ENCODE data around the gene RGMB. TPM values are rescaled to one million over a fixed set of nuclear protein-coding genes. Genes with fewer than 3 reads are reported as not detected.
"Not testable (repeated sequence)": the region's sequence is repeated elsewhere in the genome, so short reads cannot be mapped to it uniquely, and the experiment has no call there.

Gene RGMB, protein sequence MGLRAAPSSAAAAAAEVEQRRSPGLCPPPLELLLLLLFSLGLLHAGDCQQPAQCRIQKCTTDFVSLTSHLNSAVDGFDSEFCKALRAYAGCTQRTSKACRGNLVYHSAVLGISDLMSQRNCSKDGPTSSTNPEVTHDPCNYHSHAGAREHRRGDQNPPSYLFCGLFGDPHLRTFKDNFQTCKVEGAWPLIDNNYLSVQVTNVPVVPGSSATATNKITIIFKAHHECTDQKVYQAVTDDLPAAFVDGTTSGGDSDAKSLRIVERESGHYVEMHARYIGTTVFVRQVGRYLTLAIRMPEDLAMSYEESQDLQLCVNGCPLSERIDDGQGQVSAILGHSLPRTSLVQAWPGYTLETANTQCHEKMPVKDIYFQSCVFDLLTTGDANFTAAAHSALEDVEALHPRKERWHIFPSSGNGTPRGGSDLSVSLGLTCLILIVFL
- total RNA-seq (2014; rRNA removed; shearing (Covaris generic); ENCODE audit: low replicate concordance): 4.7 and 6.8 TPM in 2 replicates

DNA sequence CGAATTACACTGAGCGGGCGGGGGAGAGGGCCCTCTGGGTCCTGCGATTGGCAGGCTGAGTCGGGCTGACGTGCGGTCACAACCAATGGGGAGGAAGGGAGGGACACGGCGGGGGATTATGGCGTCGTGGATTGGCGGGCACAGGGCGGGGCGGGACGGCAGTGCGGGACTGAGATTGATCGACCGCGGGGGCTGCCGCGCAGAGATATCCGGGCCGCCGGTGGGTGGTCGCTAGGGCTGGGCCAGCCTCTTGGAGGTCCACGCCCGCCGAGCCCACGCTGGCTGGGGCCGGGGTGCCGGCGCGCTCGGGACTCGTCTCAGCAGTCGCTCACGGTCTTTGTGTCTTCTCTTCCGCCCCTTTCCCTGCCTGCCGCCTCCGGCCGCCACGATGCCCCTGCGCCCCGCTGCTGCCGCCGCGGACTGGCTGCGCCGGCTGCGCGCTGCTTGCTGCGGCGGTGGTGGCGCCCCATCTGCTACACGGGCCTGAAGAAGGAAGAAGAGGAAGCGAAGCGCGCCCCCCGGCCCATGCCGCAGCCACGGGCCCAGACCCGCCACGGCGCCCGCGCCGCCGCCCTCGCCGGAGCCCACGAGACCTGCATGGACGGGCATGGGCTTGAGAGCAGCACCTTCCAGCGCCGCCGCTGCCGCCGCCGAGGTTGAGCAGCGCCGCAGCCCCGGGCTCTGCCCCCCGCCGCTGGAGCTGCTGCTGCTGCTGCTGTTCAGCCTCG lies at the start of gene RGMB:
TSS of gene RGMB (plus strand) at position 200 of the 728 bp plus-strand sequence. CDS start at position 608, 408 bp downstream.
- peak; percentile 100 for DNase-seq
- H3K36me3 ChIP-seq: peaks cover 15% of the 10 kb centered on the region; the same call in 1 of the 2 replicates
- no peaks in the 10 kb centered on the region for H3K9me3 ChIP-seq
- peak within 1 kb of the TSS; percentile 77 for H3K4me3 ChIP-seq
- no peaks in the 10 kb centered on the region for H3K27me3 ChIP-seq

DNA sequence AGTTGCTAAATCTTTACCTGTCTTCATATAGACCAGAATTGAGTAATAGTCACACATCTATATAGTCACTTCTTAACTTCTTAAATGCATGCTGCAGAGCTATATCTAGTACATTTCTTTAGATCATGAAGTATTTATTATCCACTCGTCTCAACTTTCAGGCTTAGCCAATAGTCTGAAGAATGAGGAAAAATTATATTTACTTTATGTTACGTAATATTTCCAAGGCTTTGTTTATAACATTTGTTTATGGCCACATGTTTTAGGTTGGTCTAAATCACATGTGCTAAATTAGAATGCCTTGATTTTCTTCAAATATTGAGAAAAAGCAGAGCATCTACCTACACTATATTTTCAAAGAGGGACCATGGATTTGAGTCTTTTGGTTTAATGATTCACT lies 47.2 kb upstream of the RGMB start:
- DNase-seq: no peak
- H3K36me3 ChIP-seq: no peaks in the 10 kb centered on the region
- no peaks in the 10 kb centered on the region for H3K9me3 ChIP-seq
- H3K4me3 ChIP-seq: no peak overlapping the region
- H3K27me3 ChIP-seq: no peaks in the 10 kb centered on the region

DNA sequence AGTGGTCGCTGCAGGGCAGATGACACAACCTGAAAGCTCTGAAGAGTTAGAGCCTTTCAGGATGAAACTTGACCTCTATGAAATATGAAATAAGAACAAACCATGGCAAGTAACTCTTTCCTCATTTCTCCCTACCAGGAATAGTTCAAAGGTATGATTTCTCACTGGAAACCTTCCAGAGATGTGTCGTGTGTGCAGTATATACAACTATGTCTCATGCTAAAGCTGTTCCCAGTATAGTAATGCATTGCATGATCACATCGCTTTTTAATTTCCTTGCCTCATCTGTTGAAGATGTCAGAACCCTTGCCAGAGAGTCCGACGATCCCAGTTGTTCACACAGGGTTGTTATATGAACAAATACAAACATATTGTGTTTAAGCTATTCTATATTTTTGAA lies 45.8 kb upstream of the RGMB start:
- no peak for DNase-seq
- H3K4me3 ChIP-seq: no peak overlapping the region
- no peaks in the 10 kb centered on the region for H3K27me3 ChIP-seq
- no peaks in the 10 kb centered on the region for H3K9me3 ChIP-seq
- H3K36me3 ChIP-seq: no peaks in the 10 kb centered on the region

DNA sequence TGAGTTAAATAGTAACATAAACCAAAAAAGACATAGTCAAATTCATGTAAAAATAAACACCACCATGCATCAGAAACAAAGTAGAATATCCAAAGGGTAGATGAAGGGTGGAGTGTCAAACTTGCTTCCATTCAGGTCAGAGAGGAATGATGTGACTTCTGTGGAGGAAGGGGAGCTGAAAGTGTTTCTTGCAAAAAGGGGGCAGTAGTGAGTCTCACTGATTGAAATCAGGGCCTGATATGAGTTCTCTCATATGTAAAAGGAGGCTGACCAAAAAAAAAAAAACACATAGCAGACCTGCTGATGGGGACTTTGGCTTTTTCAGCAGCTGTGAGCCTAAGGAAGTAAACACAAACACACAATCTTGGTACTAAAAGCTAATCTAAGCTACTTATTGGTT lies 38.8 kb upstream of the RGMB start:
- no peak for DNase-seq
- peaks cover 12% of the 10 kb centered on the region for H3K9me3 ChIP-seq
- H3K27me3 ChIP-seq: no peaks in the 10 kb centered on the region
- no peak overlapping the region for H3K4me3 ChIP-seq
- no peaks in the 10 kb centered on the region for H3K36me3 ChIP-seq

DNA sequence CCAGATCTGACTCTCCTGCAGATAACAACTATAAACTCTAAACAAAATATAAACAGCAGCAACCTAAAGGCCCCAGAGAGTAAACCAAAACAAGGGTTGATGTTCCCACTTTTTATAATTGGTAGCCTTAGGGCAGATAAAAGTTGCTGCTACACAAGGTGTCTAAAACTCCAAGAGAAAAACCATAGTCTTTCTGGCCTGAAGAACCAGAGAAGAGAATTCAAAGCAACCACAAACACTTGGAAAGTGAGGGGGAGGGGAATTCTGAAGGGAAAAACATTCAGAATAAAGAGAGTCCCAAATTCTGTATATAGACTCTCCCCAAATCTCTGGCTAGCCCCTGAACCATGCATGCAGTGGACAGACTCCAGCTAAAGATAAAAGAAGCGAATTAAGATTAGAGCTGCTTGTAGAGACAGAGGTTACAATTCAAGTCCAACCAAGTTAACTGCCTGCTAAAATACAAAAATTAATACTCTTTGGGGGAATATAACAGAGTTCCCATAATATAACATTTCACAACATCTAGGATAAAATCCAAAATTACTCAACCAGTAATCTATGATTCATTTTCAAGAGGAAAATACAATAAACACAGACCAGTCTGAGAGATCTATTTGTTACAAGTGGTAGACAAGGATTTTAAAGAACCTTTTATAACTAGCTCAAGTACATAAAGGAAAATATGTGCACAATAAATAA lies 37.5 kb upstream of the RGMB start:
- no peak for DNase-seq

DNA sequence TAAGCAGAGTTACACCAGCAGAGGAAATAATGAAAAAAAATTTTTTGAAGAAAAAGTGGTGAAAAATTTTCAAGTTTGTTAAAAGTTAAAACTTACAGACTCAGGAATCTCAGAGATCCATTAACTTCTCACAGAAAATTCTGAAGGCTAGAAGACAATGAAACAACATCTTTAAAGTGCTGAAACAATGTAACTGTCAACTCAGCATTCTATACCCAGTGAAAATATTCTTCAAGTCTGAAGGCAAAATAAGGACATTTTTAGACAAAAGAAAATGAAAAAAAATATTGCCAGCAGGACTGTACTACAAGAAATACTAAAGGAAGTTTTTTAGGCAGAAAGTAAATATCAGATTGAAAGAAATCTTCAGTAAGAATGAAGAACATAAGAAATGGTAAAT lies 36.7 kb upstream of the RGMB start:
- DNase-seq: no peak
- Histone ChIP-seq H3K27me3 (no peaks in the 10 kb centered on the region), H3K9me3 (peaks cover 12% of the 10 kb centered on the region), H3K4me3 (no peak overlapping the region), H3K36me3 (no peaks in the 10 kb centered on the region)

More for the DNA sequence above, 37.5 kb upstream of the RGMB start:
- no peaks in the 10 kb centered on the region for H3K27me3 ChIP-seq
- H3K36me3 ChIP-seq: no peaks in the 10 kb centered on the region
- H3K9me3 ChIP-seq: peaks cover 12% of the 10 kb centered on the region
- H3K4me3 ChIP-seq: no peak overlapping the region

DNA sequence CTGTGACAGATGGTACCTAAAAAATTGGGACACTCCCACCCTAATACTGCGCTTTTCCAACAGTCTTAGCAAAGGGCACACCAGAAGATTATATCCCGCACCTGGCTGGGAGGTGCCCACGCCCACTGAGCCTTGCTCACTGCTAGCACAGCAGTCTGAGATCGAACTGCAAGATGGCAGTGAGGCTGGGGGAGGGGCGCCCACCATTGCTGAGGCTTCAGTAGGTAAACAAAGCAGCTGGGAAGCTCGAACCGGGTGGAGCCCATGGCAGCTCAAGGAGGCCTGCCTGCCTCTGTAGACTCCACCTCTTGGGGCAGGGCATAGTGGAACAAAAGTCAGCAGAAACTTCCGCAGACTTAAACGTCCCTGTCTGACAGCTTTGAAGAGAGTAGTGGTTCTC lies 36.0 kb upstream of the RGMB start:
- H3K4me3 ChIP-seq, H3K27me3 ChIP-seq, H3K36me3 ChIP-seq, DNase-seq: not testable (repeated sequence)
- H3K9me3 ChIP-seq: peaks cover 12% of the 10 kb centered on the region

DNA sequence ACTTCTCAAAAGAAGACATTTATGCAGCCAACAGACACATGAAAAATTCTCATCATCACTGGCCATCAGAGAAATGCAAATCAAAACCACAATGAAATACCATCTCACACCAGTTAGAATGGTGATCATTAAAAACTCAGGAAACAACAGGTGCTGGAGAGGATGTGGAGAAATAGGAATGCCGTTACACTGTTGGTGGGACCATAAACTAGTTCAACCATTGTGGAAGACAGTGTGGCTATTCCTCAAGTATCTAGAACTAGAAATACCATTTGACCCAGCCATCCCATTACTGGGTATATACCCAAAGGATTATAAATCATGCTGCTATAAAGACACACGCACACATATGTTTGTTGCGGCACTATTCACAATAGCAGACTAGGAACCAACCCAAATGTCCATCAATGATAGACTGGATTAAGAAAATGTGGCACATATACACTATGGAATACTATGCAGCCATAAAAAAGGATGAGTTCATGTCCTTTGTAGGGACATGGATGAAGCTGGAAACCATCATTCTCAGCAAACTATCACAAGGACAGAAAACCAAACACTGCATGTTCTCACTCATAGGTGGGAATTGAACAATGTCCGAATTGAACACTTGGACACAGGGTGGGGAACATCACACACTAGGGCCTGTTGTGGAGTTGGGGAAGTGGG lies 34.8 kb upstream of the RGMB start:
- DNase-seq, H3K27me3 ChIP-seq, H3K4me3 ChIP-seq, H3K36me3 ChIP-seq: not testable (repeated sequence)
- peaks cover 12% of the 10 kb centered on the region for H3K9me3 ChIP-seq

DNA sequence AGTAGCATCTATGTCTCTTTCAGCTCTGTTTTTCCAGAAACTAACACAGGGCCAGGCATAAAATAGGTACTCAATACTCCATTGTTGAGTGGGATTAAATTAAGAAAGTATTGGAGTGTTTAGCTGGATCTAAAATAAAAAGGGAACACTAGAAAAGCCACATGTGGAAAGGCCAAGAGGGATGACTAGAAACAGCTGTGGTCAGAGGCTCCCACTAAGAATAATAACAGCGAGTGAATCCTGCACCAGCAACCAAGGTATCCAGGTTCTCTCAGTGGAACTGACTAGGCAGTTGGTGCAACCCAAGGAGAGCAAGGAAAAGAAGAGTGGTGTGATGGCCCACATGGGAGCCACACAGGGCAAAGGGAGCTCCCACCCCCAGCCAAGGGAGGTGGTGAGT lies 31.5 kb upstream of the RGMB start:
- H3K4me3 ChIP-seq: no peak overlapping the region
- DNase-seq: no peak

DNA sequence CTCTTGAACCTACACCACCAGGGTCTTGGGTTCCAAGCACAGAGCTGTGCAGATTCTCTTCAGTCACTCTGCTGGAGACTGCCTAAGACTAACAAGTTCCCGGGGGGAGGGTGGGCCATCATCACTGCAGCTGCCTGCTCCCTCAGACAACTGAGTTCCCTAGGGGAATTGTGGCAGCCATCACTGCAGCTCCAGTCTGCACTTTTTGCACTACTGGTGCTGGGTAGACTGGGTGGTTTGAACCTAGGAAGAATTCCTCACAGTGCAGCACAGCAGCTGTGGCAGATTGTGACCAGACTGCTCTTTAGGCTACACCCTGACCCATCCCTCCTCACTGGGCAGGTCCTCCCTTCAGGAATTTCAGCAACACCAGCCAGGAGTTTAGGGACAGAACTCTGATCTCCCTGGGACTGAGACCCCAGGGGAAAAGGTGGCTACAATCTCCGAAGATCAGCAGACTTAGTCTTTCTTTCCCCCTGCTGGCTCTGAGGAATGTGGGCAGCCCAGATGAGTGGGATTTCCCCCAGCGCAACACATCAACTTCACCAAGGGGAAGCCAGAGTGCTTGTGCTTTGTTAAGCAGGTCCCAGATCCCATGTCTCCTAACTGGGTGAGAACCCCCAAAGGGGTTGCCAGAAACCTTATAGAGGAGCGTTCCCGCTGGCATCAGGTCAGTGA lies 30.9 kb upstream of the RGMB start:
- H3K36me3 ChIP-seq: no peaks in the 10 kb centered on the region
- no peak for DNase-seq
- no peaks in the 10 kb centered on the region for H3K27me3 ChIP-seq
- peaks cover 6% of the 10 kb centered on the region for H3K9me3 ChIP-seq
- H3K4me3 ChIP-seq: no peak overlapping the region

More for the DNA sequence above, 31.5 kb upstream of the RGMB start:
- H3K9me3 ChIP-seq: peaks cover 8% of the 10 kb centered on the region
- no peaks in the 10 kb centered on the region for H3K27me3 ChIP-seq
- H3K36me3 ChIP-seq: no peaks in the 10 kb centered on the region

DNA sequence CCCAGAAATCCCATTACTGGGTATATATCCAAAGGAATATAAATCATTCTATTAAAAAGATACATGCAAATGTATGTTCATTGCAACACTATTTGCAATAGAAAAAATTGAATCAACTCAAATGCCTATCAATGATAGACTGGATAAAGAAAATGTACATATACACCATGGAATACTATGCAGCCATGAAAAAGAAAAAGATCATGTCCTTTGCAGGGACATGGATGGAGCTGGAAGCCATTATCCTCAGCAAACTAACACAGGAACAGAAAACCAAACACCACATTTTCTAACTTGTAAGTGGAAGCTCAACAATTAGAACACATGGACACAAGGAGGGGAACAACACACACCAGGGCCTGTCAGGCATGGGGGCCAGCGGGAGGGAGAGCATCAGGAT lies 25.2 kb upstream of the RGMB start:
- H3K4me3 ChIP-seq, H3K27me3 ChIP-seq, H3K9me3 ChIP-seq, H3K36me3 ChIP-seq, DNase-seq: not testable (repeated sequence)

DNA sequence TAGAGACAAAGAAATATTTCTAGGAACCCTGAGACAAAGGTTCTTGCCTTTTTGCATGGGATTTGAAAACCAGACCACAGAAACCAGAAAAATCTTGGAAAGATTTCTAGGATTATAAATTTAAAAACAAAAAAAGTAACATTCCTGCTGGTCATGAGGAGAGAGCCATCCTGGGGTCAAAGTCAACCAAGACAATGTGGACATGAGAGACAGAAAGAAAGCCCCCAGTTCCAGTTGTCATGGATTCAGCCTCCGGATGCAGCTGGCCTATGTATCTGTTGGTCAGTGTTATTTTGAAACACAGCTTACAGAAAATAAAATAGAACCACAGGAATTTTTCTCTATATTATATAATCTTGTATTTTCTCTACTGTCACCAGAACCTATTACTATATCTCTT lies 24.4 kb upstream of the RGMB start:
- H3K4me3 ChIP-seq: no peak overlapping the region

DNA sequence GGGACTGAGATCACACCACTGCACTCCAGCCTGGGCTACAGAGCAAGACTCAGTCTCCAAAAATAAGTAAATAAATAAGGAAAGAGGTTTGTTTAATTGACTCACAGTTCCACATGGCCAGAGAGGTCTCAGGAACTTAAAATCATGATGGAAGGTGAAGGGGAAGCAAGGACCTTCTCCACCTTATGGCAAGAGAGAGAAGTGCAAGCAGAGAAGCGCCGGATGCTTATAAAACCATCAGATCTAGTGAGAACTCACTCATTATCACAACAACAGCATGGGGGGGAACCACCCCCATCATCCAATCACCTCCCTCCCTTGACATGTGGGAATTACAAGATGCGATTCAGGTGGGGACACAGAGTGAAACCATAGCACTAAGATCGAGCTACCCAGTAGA lies 22.8 kb upstream of the RGMB start:
- Histone ChIP-seq H3K36me3 (no peaks in the 10 kb centered on the region), H3K4me3 (no peak overlapping the region), H3K9me3 (peaks cover 6% of the 10 kb centered on the region), H3K27me3 (no peaks in the 10 kb centered on the region)
- DNase-seq: no peak

More for the DNA sequence above, 24.4 kb upstream of the RGMB start:
- DNase-seq: no peak
- peaks cover 6% of the 10 kb centered on the region for H3K9me3 ChIP-seq
- no peaks in the 10 kb centered on the region for H3K36me3 ChIP-seq
- H3K27me3 ChIP-seq: no peaks in the 10 kb centered on the region

DNA sequence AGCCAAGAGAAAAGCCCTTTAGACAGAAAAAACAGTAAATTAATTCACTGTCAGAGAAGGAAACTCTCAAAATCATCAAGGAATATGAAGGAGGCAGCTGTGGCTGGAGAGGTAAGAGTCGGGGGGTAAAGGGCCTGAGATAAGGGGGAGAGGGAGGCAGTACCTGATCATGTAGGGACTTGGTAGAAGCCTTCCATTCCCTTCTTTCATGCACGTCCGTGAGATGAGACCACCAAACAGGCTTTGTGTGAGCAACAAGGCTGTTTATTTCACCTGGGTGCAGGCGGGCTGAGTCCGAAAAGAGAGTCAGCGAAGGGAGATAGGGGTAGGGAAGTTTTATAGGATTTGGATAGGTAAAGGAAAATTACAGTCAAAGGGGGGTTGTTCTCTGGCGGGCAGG lies 21.1 kb upstream of the RGMB start:
- H3K4me3 ChIP-seq, DNase-seq: not testable (repeated sequence)

DNA sequence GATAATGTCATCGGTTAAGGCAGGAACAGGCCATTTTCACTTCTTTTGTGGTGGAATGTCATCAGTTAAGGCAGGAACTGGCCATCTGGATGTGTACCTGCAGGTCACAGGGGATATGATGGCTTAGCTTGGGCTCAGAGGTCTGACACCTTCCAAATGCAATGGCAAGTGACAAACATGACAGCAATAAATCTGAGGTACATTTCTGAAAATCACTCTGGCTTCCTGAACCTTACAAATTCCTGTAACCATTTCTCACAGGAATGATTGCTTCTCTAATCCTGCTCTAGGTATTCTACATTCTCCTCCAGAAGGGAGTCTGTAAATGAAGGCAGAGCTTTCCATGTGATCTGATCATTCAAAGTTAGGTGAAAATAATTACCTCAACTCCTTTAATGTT lies 20.7 kb upstream of the RGMB start:
- H3K27me3 ChIP-seq, H3K4me3 ChIP-seq, DNase-seq, H3K36me3 ChIP-seq: not testable (repeated sequence)
- H3K9me3 ChIP-seq: peaks cover 10% of the 10 kb centered on the region

More for the DNA sequence above, 21.1 kb upstream of the RGMB start:
- H3K27me3 ChIP-seq, H3K36me3 ChIP-seq, H3K9me3 ChIP-seq: not testable (repeated sequence)

DNA sequence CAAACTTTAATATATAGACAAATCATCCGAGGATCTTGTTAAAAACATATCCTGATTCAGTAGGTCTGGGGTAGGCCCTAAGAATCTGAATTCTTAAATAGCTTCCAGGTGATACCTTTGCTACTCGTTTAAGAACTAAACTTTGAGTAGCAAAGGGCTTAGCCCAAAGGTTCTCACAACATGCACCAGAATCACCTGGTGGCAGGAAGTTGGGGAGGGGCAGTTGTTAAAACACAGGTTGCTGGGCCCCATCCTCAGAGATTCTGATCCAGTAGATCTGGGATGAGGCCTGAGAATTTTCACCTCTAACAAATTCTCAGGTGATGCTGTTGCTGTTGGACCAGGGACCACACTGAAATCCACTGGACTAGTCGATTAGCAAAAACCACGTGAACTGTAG lies 20.0 kb upstream of the RGMB start:
- Histone ChIP-seq H3K27me3 (no peaks in the 10 kb centered on the region), H3K4me3 (no peak overlapping the region), H3K36me3 (no peaks in the 10 kb centered on the region), H3K9me3 (peaks cover 10% of the 10 kb centered on the region)
- DNase-seq: no peak

Data from MG63 (cell line).